DMS 273 (cell line): ENCODE results near the gene TMEM223.
"Not testable (repeated sequence)": the region's sequence is repeated elsewhere in the genome, so short reads cannot be mapped to it uniquely, and the experiment has no call there.

ENCODE experiments used
- DNase-seq: peaks from one replicate; lab custom pipeline; 2025; ENCODE audit not compliant: unreplicated experiment; lab: John Stamatoyannopoulos, UW

The TMEM223 gene

DNA sequence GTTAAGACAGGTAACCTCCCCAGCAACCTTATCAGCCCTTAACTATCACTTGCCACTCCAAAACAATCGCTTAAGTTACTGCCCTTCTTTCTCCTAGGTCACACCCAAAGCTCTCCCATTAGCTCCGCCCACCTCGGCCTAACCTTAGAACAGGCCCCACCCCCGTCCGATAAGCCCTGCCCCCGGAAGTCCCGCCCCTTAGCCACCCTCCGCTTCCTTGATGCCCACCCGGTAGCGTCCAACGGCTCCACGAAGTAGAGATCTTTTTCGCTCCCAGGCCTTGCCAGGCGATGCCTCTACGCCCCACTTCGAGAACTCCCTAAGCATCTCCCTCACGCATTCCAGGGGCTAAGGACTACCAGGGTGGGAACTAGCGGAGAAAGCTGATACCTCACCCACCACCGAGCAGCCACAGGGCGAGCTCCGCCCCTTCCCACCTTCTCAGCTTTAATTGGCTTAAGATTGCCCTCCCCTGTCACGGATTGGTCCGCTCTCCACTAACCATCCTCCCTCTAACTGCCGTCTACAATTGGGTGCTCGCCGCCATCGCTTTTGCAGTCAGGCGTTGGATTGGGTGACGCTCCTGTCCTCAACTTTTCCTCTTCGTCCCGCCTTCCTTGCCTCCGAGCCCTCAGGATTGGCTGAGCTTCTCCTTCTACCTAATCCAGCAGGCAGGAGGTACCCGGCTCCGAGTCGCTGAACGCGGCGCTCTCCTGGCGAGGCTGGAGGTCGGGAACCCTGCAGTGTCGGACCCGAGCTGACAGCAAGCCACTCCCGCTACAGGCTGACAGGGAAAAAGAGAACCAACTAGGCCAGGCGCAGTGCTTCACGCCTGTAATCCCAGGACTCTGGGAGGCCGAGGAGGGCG lies 37.8 kb downstream of the TMEM223 start, which contains the start of gene ZBTB3:
ZBTB3 (minus strand) TSS at position 425 of the 868 bp plus-strand sequence. CDS start 496 bp downstream, outside the sequence.
- DNase-seq = peak; percentile 98

GRCh38 chr11:62752994-62753735 lies 38.6 kb downstream of the TMEM223 start:
- no peak for DNase-seq

GRCh38 chr11:62752177-62752785 lies 39.5 kb downstream of the TMEM223 start:
- DNase-seq = no peak

GRCh38 chr11:62749931-62750330 lies 41.9 kb downstream of the TMEM223 start:
- DNase-seq = not testable (repeated sequence)

DNA sequence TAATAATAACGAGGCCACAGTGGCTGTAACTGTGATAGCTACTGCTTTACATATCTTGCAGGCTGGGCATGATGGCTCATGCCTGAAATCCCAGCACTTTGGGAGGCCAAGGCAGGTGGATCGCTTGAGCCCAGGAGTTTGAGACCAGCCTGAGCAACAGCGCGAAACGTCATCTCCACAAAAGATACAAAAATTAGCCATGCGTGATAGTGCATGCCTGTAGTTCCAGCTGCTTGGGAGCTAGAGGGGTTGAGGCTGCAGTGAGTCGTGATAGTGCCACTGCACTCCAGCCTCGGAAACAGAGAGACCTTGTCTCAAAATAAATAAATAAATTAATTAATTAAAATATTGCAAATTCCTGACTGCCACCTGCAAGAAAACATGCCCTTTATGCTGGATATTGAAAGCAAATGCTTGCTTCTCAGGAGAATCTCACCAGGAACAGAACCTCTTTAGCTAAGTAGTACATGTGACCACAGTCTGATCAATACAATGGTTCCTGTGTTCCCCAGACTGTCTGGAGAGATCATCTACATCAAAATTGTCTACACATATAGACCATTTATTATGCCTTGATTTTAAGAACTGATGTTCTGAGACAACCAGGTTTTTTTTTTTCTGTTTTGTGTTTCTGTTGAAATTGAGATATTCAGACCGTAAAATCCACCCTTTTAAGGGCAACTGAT lies 44.2 kb downstream of the TMEM223 start:
- no peak for DNase-seq
